NCI-H187 treated with DMSO at 0.1 percent for 48 hours (cell line): Measurements from ENCODE around the gene ITPK1.

ENCODE experiments used
- DNase-seq: peaks from one replicate; lab custom pipeline; 2025; lab: John Stamatoyannopoulos, UW

The ITPK1 gene

GRCh38 chr14:92888896-92889295 is 226.8 kb downstream of the ITPK1 start:
- no peak for DNase-seq

GRCh38 chr14:92887157-92887556 is 228.6 kb downstream of the ITPK1 start:
- DNase-seq: no peak
